Lower leg skin (tissue), 4 donors: ENCODE results near the gene DZANK1. TPM values are rescaled to one million over a fixed set of nuclear protein-coding genes. Genes with fewer than 3 reads are reported as not detected.
"Not testable (repeated sequence)": the region's sequence is repeated elsewhere in the genome, so short reads cannot be mapped to it uniquely, and the experiment has no call there.

Source experiments
- DNase-seq, 2 donors: peaks; one replicate each; pipeline ENCODE4 v3.0.0-alpha.2; 2019; ENCODE audit warnings: low spot score in 2 of 2
- H3K4me3 ChIP-seq: fragments of 200-600 bp; sonication (generic); 2 replicates; pipeline ENCODE4 v1.5.1; 2017; ENCODE audit warnings: mild to moderate bottlenecking, low read depth; ENCODE audit not compliant: poor library complexity, severe bottlenecking
- CTCF ChIP-seq, 3 donors: fragments of 450-650 bp; IDR thresholded peaks; one replicate each; pipeline ENCODE4 v1.5.1; 2016; ENCODE audit warnings: antibody characterized with exemption in 3 of 3, mild to moderate bottlenecking in 3 of 3, moderate library complexity in 2 of 3
- POLR2A ChIP-seq, 2 donors: fragments of 450-650 bp; IDR thresholded peaks; one replicate each; pipeline ENCODE4 v1.6.1; 2016 to 2017; ENCODE audit warnings: antibody characterized with exemption in 2 of 2, mild to moderate bottlenecking in 1 of 2, moderate library complexity in 1 of 2
- WGBS, 2 donors: methylation state at CpG; one replicate each; pipeline ENCODE4 v1.1.5; 2018; 5-methylcytosine and 5-hydroxymethylcytosine counted together
- intact Hi-C: fragments of 100-400 bp; cut with DNase I; formaldehyde crosslinking; loops from one replicate; pipeline ENCODE4 v1.15.0; 2023; ENCODE audit warnings: low total_unique reads
- total RNA-seq, 4 donors: library from RNA; depleted of rRNA; stranded (reverse); fragments of >200 nt; gene quantifications; one replicate each; pipeline ENCODE4 v1.1.0, GENCODE V29; 2016

The DZANK1 gene
- total RNA-seq, 4 donors from 2014 or later = 0.53 to 6.1 (median 4.3) TPM

GRCh38 chr20:18507218-18508191 is 40.7 kb upstream of the DZANK1 start, which contains the start of gene SEC23B:
Gene SEC23B (plus strand): TSS chr20:18507940. CDS start chr20:18510836, 2,896 bp downstream.
- 0 to 1% methylated on average over 56 to 68 of the region's 69 CpGs for WGBS, 2 donors
- TF ChIP-seq CTCF (IDR thresholded peaks at IDR 0.05) (no peak), POLR2A (IDR thresholded peaks at IDR 0.05) (peak in 1 of 2 donors; percentile 62)
- peak within 1 kb of the TSS; percentile 68 for H3K4me3 ChIP-seq
- peak; percentile 95 to 99 for DNase-seq
- intact Hi-C loops = no loop called here

DNA sequence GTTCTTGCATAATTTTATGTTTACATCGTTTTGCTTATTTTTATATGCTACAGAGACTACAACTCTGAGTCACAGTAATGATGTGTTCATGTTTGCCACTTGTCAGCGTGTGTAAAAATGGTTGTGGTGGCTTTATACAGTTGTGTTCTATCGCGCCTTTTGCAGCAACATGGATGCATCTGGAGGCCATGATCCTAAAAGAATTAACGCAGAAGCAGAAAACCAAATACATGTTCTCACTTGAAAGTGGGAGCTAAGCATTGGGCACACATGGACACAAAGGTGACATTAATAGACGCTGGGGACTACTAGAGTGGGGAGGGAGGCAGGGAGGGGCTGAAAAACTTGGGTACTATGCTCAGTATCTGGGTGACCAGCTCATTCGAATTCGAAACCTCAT is 39.9 kb upstream of the DZANK1 start:
- intact Hi-C loops = no loop called here
- TF ChIP-seq CTCF (IDR thresholded peaks at IDR 0.05) (no peak), POLR2A (IDR thresholded peaks at IDR 0.05) (no peak)
- 55% methylated on average over 8 of the region's 8 CpGs for WGBS, 2 donors
- no peak overlapping the region for H3K4me3 ChIP-seq
- no peak for DNase-seq

- no peak for TF ChIP-seq CTCF (IDR thresholded peaks at IDR 0.05)
- TF ChIP-seq POLR2A (IDR thresholded peaks at IDR 0.05) = no peak
- DNase-seq = peak; percentile 21 to 85
- H3K4me3 ChIP-seq = no peak overlapping the region
- WGBS, 2 donors = 38 to 58% methylated on average over 31 of the region's 31 CpGs
- intact Hi-C loops = no loop called here
Measured at GRCh38 chr20:18504479-18505060, 37.7 kb upstream of the DZANK1 start.

GRCh38 chr20:18501672-18502071 is 34.8 kb upstream of the DZANK1 start:
- DNase-seq, H3K4me3 ChIP-seq, intact Hi-C loops: not testable (repeated sequence)
- WGBS, 2 donors = 83 to 88% methylated on average over 1 of the region's 1 CpG

DNA sequence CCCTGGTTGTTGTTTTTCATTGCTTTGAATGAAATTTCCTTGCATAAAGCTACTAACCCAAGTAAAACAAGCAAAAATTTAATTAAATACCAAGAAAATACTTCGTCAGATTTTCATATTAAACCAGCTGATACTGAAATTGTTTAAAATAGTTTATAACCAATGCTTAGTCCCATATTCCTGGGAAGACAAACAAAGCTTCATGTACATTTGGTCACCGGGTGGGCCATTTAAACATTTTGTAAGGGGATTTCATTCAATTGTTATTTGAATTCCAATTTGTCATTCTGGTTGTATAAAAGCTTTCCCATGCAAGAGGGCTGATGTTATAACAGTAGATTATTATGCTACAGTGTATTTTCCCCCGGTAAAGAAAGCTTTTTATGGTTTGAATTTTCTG is 30.8 kb upstream of the DZANK1 start:
- intact Hi-C loops = no loop called here
- 96% methylated on average over 3 of the region's 3 CpGs for WGBS, 2 donors
- DNase-seq = no peak
- no peak for TF ChIP-seq POLR2A (IDR thresholded peaks at IDR 0.05)
- TF ChIP-seq CTCF (IDR thresholded peaks at IDR 0.05) = no peak
- no peak overlapping the region for H3K4me3 ChIP-seq
